Stimulated activated CD4-positive, alpha-beta T cell treated with anti-CD3 and anti-CD28 coated beads, TNF-alpha, amount 100 ng/mL, for 1 hour (primary cell): ENCODE data around the gene GDPD5.

ENCODE experiments used
- DNase-seq, 3 donors: peaks; one replicate each; pipeline ENCODE4 v3.0.0-alpha.2; 2020; ENCODE audit warnings: low read depth in 3 of 3, low spot score in 1 of 3

GDPD5 gene

DNA sequence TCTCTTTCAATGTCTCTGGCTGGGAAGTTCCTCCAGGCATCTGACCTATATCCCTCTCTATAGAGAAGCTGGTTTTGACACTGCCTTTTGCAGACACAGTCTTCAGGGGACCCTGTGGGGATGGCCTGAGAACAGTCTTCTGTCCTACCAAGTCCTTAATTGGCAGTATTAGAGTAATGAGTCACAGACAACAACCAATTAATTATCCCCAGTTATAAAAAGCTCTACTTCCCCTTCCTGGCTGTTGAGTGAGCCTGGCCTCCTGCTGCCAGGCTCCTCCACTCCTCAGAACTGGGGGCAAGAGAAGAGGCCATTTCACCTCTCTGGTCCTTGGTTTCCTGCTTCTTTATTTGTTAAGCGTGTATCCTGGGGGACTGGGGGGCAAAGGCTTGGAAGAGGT, 51.5 kb downstream of the GDPD5 start:
- no peak for DNase-seq

DNA sequence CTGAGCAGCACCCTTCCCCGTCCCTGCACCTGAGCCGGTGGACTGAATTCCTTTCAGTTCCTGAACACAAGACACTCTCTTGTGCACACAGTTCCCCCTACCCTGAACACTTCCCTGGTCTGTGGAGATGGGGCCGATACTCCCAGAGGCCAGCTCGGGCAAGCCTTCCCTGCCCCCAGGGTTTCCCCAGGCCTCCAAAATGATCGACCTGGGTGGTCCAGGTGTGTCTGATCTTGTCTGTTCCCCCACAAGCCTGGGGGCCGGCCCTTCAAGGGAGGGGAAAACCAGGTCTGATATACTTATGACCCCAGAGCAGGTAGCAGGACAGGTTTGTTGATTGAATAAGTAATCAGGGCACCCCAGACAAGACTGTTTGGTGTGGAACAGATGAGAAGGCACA, 52.1 kb downstream of the GDPD5 start:
- DNase-seq, result no peak

DNA sequence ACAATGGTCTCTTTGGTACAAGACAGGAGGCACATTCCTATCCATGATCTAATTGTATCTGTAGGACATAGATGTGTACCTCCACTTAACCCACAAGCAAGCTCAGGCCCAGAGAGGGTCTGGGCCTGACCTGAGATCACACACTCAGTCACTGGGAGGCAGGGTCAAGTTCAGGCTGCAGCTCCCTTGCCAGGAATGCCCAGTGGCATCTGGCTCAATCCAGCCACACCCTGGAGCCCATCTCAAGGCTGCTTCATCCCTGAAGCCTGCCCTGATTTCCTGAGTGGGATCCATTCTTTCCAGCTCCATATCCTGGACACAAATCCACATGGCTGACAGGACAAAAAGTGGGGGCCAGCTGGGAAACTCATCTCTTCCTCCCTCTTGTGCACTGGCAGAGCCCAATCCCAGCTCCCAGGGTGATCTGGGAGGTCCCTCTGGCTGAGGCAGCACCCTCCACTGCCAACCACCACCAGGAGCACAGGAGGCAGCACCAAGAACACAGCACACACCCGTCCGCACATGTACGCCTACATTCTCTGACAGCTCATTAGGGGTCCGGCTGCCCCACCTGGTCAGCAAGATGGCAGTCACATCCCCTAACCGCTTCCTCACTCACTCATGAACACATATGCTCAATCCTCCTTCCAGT, 53.5 kb downstream of the GDPD5 start:
- no peak for DNase-seq

DNA sequence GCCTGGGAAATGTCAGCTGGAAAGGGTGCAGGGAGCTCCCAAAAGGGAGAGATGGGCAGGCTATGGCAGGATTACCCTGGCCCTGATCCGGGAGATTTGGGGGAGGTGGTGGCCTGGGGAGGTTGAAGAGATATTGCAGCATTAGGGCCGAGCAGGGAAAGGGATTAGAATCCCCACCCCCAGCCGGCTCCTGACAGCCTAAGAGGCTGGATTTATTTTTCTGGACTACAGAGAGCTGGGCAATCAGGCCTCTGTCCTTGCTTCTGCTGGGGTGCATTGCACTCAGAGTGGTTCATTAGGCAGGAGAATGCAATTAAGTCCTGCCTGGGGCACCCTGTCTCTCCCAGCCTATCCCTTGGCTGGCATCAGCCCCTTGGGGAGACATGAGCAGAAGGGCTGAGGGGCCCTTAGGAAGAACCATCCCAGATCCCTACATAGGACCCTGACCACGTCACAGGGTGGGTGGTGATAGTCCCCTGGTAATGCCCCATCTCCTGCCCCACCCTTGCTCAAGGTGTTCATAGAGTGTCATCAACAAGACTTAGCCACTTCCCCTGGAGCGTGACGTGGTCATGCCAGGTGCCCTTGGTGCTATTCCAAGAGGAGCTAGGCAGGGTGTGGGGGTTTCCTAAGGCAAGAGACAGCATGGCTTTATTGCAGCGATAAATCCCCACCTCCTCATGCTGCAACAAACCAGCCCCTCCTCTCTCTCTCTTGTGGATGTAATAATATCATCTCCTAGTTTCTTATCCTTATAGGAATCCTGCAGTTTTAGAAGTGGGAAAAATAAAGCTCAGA, 54.4 kb downstream of the GDPD5 start:
- DNase-seq, result no peak

DNA sequence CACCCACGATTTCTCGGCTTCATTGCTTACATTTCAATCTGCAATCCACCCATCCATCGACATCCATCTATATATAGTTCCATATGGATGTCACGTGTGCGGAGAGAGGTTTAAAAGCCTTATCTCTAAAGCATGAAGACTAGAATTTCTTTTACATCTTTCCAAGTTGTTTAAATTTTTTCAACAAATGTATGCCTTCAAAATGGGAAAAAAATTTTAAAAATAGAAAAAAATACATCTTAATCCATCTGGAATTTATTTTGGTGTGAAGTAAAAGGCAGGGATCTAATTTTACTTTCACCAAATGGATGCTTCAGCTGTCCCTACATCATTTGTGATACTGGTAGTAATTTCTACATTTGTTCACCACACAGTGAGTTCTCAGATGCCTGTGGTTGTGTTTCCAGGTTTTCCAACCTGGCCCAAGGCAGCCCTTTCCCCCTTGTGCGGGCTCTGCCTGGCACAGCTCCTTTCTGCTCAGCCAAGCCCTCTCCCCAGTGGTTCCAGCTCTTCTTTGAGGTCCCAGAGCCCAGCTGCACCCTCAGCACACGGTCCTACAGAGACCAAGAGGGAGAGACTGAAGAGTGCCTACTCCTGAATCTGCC, 55.2 kb downstream of the GDPD5 start:
- no peak for DNase-seq

DNA sequence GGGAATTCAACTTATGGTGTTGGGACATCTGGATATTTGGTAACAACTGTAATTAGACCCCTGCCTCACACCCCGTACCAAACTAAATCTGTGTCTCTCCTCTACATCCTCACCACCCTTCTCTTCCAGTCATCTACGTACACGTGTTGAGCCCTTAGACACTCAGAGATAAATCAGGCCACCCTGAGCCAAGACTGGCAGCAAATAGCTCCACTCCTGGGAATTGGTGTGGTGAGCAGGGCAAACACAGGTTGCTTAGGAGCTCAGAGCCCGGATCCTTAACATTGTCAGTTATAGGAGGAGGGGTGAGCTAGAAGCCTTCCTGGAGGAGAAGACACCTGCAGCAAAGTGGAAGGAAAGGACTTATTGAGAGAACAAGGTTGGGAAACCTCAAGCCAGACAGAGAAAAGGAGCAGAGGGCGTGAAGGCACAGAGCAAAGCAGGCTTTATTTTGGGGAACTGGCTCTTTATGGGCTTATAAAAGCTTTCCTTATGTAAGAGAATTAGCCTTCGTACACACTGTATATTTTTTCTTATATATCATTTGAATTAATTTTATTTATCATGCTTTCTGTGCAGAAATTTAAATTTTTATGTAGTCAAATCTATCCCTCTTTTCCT, 55.8 kb downstream of the GDPD5 start:
- DNase-seq, result no peak

DNA sequence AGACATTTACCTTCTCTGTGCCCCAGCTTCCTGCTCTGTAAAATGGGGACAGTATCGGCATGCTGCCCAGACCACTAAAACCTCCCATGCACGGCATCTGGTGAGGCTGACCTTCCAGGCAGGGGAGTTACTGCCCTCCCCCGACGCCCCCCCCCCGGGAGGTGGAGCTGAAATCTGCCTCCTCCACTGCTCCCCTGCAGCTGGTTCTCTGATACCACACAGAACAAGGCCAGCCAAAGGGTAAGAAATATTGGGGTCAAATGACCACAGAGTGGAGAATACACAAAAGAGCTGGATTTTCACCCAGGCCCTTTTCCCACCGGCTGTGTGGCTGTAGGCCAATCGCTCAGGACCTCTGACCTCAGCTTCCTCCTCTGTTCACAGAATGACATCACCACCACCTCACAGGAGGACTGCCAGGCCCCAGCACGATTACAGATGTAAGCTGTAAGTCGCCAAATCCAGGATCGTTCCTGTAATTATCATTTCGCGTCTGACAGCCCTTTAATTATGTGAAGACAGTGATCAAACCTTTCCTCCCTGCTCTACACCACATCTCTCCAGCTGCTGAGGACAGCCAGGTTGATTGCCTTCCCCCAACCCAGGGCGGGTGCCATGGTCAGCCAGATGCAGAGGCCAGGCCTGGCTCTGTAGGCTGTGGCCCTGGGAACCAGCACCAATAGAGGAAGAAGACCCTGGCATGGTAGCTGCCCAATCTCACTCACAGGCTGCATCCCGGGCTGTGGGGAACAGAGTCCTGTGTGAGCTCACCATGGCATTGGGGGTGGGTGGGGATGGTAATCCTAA, 57.0 kb downstream of the GDPD5 start:
- no peak for DNase-seq

DNA sequence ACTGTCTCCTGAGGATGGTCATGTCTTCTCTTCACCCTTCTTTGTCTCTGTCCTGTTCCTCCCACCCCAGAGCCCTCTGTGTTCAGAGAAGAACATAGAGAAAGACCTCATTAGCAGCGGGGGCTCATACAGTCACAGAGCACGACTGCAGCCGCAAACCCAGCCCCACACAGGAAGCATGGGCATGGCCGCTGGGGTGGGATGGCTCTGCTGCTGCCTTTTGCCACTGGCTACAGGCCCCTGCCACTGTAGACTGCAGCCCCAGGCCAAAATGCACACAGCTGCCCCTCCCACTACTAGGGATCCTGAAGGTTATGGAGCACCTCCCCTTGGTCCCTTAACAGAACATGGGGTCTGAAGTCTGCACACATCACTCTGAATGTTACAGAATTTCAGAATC, 57.9 kb downstream of the GDPD5 start:
- DNase-seq, result no peak

DNA sequence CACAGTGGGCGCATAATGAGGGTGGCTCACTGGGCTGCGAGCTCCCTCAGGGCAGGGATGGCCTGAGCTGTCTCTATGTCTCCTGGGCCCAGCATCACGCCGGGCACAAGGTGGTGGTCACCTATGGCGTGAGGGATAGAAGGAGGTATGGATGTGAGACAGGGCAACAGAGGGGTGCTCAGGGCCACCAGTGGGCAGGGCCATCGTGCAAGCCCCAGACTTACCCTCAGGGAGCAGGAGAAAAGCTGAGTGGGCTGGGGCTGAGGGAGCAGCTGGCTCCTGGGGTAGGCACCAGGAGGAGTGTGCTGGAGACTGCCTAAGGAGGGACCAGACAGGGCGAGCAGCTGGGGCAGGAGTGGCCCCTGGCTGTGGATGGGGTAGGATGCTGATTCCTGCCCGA, 58.4 kb downstream of the GDPD5 start:
- DNase-seq, result no peak

DNA sequence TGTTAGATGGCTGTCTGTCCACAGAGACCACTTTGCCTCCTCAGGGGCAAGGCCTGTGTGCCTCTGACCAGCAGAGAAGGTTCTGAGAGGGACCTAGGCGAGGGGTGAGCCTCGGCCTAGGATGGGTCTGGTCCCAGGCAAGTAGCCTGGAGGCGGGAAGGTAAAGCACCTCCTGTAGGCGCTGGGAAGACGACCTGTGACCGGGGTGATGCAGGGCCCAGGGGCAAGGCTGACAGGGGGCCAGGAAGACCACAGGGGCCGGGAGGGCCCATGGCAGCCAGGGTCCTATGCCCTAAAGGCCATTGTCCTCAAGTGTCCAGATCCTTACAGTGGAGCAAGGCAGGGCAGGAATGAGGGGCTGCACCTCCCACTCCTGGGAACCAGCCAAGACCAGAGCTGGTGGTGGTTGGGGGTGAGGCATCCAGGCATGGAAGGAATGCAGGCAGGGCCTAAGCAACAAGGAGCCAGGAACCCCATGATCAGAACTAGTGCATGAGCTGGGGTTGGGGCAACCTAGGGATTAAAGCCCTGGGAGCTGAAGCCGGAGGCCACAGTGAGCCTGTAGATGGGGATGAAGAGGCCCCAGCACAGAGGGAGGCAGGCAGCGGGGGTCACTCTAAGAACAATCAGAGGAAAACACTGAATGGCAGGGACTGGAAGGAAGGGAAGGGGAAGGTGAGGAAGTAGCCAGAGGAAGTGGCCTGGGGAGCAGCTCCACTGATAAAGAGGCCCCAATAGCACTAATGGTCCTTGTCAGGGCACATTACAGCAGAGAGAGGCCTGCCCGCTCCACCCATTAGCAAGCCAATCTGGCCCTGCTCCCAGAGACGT, 59.8 kb downstream of the GDPD5 start:
- DNase-seq, result no peak

DNA sequence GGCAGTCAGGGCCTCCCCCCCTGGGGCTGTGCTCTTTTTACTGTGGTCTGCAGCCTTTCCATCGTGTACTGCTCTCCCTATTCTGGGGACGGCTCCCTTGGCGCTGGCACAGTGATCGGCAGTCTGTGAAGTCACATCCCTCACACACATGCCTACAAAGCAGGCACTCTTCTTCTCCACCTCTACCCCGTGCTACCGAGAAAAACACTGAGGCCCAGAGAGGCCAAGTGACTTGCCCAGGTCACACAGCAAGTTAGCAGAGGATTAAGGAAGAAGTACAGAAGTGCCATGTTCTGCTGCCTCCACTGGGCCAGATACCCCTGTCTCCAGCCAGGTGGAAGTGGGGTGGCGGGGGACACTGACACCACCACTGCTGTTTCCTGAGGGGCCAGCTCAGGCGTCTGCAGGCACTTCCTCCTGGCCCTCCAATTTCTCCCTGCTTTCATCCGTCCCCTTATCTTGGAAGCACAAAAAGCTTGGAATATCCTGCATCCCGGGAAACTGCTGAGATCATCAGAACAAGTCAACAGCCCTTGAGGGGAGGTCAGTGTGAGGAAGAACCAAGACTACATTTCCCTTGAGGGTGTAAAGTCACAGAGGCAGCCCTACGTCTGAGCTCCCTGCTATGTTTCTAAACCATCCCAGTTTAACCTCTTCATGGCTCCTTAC, 62.5 kb downstream of the GDPD5 start:
- no peak for DNase-seq

DNA sequence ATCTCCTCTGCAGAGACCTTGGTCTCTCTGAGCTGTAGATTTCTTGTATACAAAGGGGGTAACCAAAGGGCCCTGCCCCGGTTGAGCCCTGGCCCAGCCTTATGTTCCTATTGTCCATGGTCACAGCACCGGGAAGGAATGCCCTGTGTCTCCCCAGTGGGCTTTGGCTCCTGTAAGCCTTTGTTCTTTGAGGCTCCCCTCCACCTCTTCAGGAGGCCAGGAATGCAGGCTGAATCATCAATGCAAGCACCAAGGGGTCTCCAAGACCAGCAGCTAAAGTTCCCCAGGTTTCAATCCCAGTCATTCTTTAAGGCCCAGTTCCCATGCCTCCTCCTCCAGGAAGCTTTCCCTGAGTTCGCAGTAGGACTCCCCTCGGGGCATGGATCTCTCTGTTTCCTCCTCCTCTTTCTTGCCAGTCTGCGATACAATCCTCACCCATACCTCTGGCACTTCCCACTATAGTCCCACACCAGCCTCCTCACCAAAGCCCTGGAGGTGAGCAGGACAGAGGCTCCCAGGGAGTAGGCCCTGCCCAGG, 63.6 kb downstream of the GDPD5 start:
- no peak for DNase-seq

DNA sequence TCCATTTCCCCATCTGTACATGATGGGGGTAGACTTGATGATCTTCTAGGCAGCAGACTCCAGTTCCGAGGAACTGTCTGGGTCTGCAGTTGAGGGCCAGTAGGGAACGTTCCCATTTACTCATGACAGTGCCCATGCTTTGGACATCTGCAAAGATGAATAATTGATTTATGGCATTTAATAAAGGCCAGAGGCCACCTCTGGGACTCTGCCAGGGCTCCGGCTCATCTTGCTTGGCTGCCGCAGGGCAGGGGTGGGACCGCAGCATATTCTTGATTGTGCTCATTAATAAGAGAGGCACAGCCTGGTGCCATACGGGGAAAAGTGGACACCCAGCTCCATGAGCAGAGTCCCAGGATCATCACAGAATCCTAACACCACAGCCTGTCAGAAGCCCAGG, 64.6 kb downstream of the GDPD5 start:
- no peak for DNase-seq

DNA sequence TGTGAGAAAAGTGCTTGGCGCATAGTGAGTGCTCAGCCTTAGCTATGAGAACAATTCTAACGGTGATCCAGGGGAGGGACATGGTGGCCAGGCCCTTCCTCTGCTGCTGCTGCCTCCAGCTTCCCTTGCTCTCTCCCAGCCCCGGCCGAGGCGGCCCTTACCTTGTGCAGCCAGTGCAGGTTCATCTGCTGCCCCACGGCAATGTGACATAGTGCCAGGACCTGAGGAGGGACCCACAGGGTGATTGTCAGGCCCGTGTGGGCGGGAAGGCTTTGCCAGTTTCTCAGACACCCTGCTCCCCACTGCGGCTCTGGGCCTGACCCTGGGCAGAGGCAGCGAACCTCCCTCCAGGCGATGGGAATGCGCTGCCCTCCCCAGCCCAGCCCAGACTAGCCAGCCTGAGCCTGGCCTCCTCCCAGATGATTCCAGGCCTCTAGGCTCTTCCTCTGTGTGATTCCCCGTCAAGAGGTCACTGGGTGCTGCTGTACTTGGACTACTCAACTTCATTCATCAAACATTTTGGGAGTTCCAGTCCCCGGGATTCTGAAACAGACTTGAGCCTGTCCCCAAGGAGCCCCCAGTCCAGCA, 69.1 kb downstream of the GDPD5 start:
- no peak for DNase-seq

DNA sequence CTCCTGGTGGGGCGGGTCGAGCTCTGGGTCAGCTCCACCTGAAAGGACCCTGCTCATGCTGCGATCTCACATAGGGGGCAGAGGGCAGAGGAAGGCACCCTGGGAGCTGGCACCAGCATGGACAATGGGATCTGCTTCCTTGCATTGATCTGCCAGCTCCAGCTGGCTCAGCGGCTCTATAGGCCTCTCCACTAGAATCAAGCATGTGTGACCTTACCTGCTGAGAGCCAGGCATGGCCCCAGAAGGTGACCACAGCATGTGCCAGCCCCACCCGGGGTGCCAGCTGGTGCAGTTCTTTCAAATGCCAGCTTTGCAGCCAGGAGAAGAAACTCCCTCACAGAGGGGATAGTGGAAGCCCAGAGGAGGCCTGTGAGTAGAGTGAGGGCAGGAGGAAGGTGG, 70.8 kb downstream of the GDPD5 start:
- DNase-seq, result no peak

DNA sequence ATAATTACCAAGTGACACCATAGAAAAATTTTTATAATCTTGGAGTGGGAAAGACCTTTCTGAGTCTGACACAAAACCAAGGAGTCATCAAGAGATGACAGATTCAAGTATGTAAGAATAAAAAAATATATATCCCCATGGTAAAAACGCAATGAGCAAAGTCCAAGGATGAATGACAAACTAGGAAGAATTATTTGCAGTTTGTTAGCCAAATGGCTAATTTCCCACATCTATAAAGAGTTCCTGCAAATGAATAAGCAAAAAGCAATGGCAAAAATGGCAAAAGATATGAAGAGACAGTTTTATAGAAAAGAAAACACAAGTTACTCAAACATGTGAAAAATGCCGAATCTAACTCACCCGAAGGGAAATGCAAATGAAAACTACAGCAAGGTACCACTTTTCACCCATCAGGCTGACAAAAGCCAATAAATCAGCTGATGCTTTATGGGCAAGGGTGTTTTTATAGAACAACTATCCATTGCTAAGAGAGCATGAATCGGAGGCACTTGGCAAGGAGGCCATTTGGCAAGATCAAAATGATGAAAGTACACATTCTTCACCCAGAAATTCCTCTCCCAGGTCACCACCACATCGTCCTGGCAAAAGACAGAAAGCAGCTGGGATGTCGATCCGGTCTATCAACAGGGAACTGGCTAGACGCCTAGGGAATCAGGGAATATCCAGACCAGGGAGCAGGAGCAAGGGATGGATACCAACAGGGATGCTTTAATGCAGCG, 71.7 kb downstream of the GDPD5 start:
- no peak for DNase-seq

DNA sequence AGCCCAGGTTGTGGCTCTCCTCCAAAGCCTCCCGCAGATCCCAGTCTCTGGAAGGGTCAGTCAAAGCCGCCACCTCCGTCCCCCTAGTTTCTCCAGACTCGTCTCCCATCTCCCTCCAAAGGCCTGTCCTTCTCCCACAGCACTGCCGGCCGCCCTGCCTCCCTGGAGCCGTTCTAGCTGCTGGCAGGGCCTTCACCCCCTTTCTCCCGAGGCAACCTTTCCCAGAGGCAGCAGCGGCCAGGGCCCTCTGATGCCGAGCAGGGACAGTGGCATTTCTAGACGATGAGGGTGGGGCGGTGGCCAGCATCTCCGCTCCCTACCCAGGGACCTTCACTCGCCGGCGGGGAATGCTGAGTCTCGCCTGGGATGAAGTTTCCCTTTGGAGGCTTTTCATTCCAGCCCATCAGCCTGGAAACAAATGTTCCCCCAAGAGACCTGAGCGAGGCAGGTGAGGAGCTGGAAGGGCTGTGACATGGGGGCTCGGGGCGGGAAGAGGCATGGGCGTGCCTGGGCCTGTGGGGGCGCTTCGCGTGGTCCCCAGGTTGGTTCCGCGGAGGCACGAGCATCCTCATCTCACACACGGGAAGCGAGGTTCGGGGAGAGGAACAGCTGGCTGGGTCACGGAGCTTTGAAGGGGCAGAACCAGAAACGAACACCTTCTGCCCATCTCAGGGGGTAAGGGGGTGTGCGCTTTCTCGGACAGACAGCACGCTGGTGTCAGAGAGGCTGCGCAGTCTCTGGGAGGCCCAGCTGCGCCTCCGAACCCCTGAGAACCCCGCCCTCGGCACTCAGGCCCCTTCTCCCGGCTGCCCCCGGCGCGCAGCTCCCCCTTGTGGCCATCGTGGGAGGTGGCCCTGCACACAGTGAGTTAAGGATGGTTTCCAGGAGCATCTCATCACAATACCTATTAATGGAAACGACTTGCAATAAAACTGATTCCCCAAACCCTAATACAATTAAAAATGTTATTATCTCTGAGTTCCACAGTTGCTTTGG, 74.6 kb downstream of the GDPD5 start:
- peak in 1 of 3 donors; percentile 27 for DNase-seq
